GM18870 (cell line): ENCODE measurements around the gene PARP11.

Experiments used
- ATAC-seq: cut with Tn5 transposase; IDR thresholded peaks from one replicate; pipeline ENCODE4 v1.9.1; 2021; ENCODE audit warnings: moderate library complexity; ENCODE audit not compliant: unreplicated experiment

Gene PARP11

GRCh38 chr12:3775385-3776035, 97.7 kb downstream of the PARP11 start:
- no peak for ATAC-seq

- no peak for ATAC-seq
Observed at GRCh38 chr12:3772380-3772779, 100.8 kb downstream of the PARP11 start.

- no peak for ATAC-seq
Observed at GRCh38 chr12:3771853-3772252, 101.3 kb downstream of the PARP11 start.

GRCh38 chr12:3770891-3771290, 102.3 kb downstream of the PARP11 start:
- ATAC-seq: no peak

GRCh38 chr12:3768911-3769447, 104.2 kb downstream of the PARP11 start:
- ATAC-seq: no peak

- ATAC-seq: no peak
Observed at GRCh38 chr12:3761116-3761735, 112.0 kb downstream of the PARP11 start.

GRCh38 chr12:3759878-3760277, 113.3 kb downstream of the PARP11 start:
- ATAC-seq: no peak
